Activated CD8-positive, alpha-beta T cell treated with anti-CD3 and anti-CD28 coated beads, Interleukin-2, amount 10 ng/mL, durations not matched to agents 7 days and 5 days (primary cell): ENCODE results near the gene NAT8L. TPM values are rescaled to one million over a fixed set of nuclear protein-coding genes. Genes with fewer than 3 reads are reported as not detected.

ENCODE experiments used
- total RNA-seq, 2 experiments: library from RNA; stranded (reverse); gene quantifications; one replicate each; pipeline ENCODE4 v1.2.3, GENCODE V29; 2021

NAT8L gene
- total RNA-seq, 2 experiments from 2014 or later: 0.05 TPM; not detected in 1

Other genes starting within 250 kb of the NAT8L start
- 10 to 100 TPM; 56.6 to 58.9 TPM for gene LETM1, start 203.2 kb upstream of the NAT8L start, total RNA-seq
- 100 to 1,000 TPM; 287 to 290 TPM for gene NSD2, start 187.9 kb upstream of the NAT8L start, total RNA-seq
- gene NELFA, start 50.4 kb upstream of the NAT8L start, total RNA-seq: 10 to 100 TPM; 32.2 to 35.6 TPM
- 10 to 100 TPM; 22.0 to 25.8 TPM for gene HAUS3, start 182.8 kb downstream of the NAT8L start, total RNA-seq
- 1 to 10 TPM; 2.4 to 2.5 TPM for gene POLN, start 182.8 kb downstream of the NAT8L start, total RNA-seq
- gene MXD4, start 202.8 kb downstream of the NAT8L start, total RNA-seq: 1 to 10 TPM; 5.9 to 6.9 TPM